K562 (cell line): Measurements from ENCODE around the gene MAST1. TPM values are rescaled to one million over a fixed set of nuclear protein-coding genes. Genes with fewer than 3 reads are reported as not detected.

Source experiments
- ARID3A ChIP-seq: IDR thresholded peaks from 2 replicates; pipeline ENCODE4 v1.6.1; 2012; ENCODE audit warnings: low read depth, low read length, improper control_type of control experiment, borderline replicate concordance
- BRF2 ChIP-seq: IDR thresholded peaks from 3 replicates; pipeline ENCODE4 v1.6.1; 2011; ENCODE audit warnings: borderline replicate concordance, mild to moderate bottlenecking; ENCODE audit not compliant: insufficient read length, insufficient read depth
- ETV5 ChIP-seq: sonication (generic); formaldehyde crosslinking; IDR thresholded peaks from 2 replicates; pipeline ENCODE4 v1.4.0; 2020; ENCODE audit warnings: low read depth, mild to moderate bottlenecking, missing genetic modification reagents
- KAT8 ChIP-seq: fragments of 450-650 bp; IDR thresholded peaks from 2 replicates; pipeline ENCODE4 v1.6.1; 2016; ENCODE audit warnings: low read depth, mild to moderate bottlenecking
- LARP7 ChIP-seq: fragments of 450-650 bp; IDR thresholded peaks from 2 replicates; pipeline ENCODE4 v1.6.1; 2016
- MBD2 ChIP-seq: sonication (generic); IDR thresholded peaks from 2 replicates; pipeline ENCODE4 v1.6.1; 2016; ENCODE audit warnings: low read depth, borderline replicate concordance
- MCM5 ChIP-seq: fragments of 450-650 bp; IDR thresholded peaks from 2 replicates; pipeline ENCODE4 v1.6.1; 2016; ENCODE audit warnings: low read depth
- MEF2D ChIP-seq: conservative IDR thresholded peaks from 2 replicates; pipeline ENCODE4 v1.6.1; 2016; ENCODE audit warnings: low read depth, missing genetic modification characterization, missing compliant biosample characterization
- PCBP1 ChIP-seq: fragments of 200-400 bp; formaldehyde crosslinking; IDR thresholded peaks from 2 replicates; pipeline ENCODE4 v1.6.1; 2018; ENCODE audit warnings: mild to moderate bottlenecking, low read depth, low read length; ENCODE audit not compliant: poor library complexity, severe bottlenecking
- PCBP2 ChIP-seq: fragments of 200-400 bp; formaldehyde crosslinking; IDR thresholded peaks from 2 replicates; pipeline ENCODE4 v1.6.1; 2018; ENCODE audit warnings: low read length, low read depth, mild to moderate bottlenecking, moderate library complexity; ENCODE audit not compliant: poor library complexity, severe bottlenecking
- SUPT5H ChIP-seq: fragments of 450-650 bp; IDR thresholded peaks from 2 replicates; pipeline ENCODE4 v1.6.1; 2016
- ZNF174 ChIP-seq: fragments of 250-450 bp; sonication (Bioruptor Pico); IDR thresholded peaks from 2 replicates; pipeline ENCODE4 v1.4.0; 2020; ENCODE audit warnings: mild to moderate bottlenecking
- ZNF449 ChIP-seq: fragments of 250-450 bp; sonication (Bioruptor Pico); IDR thresholded peaks from 2 replicates; pipeline ENCODE4 v1.8.0; 2022; ENCODE audit warnings: moderate library complexity, mild to moderate bottlenecking, inconsistent platforms
- ZNF518B ChIP-seq: fragments of 250-450 bp; sonication (Bioruptor Pico); IDR thresholded peaks from 2 replicates; pipeline ENCODE4 v1.5.0; 2021; ENCODE audit warnings: mild to moderate bottlenecking, moderate library complexity
- ZNF551 ChIP-seq: fragments of 250-450 bp; sonication (Bioruptor Pico); IDR thresholded peaks from 2 replicates; pipeline ENCODE4 v1.5.0; 2021; ENCODE audit warnings: mild to moderate bottlenecking, moderate library complexity
- ZNF586 ChIP-seq: fragments of 450-650 bp; formaldehyde crosslinking; conservative IDR thresholded peaks from 2 replicates; pipeline ENCODE4 v1.4.0; 2020; ENCODE audit warnings: mild to moderate bottlenecking, moderate library complexity
- ZNF589 ChIP-seq: fragments of 200-800 bp; sonication (Bioruptor generic); IDR thresholded peaks from 2 replicates; pipeline ENCODE4 v1.6.1; 2016; ENCODE audit warnings: low read depth, missing genetic modification characterization, missing compliant biosample characterization
- ZNF639 ChIP-seq, 2 experiments: fragments of 200-800 bp in 1 of 2; sonication (Bioruptor generic) in 1 of 2; sonication (generic) in 1 of 2; formaldehyde crosslinking in 1 of 2; IDR thresholded peaks in 1 of 2; conservative IDR thresholded peaks in 1 of 2; 2 replicates each; pipeline versions ENCODE4 v1.5.0 to v1.6.1; 2016 to 2020; ENCODE audit warnings: missing compliant biosample characterization in 1 of 2, missing genetic modification characterization in 1 of 2, missing genetic modification reagents in 1 of 2
- polyA plus RNA-seq, 8 experiments: library from polyadenylated mRNA; depleted of rRNA in 4 of 8; stranded (reverse) in 5 of 8; unstranded in 3 of 8; fragments of >200 nt; fragmentation: Nextera tagmentation in 2 of 8; fragmentation: Illumina TruSeq in 1 of 8; extraction: Ambion mirVana in 2 of 8; extraction: Trizol in 1 of 8; gene quantifications; 2 replicates each; pipeline versions ENCODE4 v1.2.1 to v1.2.3, GENCODE V29; 2011 to 2014; ENCODE audit warnings: inconsistent platforms in 1 of 8, missing spikeins in 1 of 8
- total RNA-seq, 7 experiments: library from RNA; depleted of rRNA in 6 of 7; stranded (reverse); fragments of >200 nt in 6 of 7; fragmentation: Illumina TruSeq in 2 of 7; extraction: Trizol in 2 of 7; gene quantifications; 2 replicates each; pipeline versions ENCODE4 v1.2.1 to v1.2.3, GENCODE V29; 2011 to 2021; ENCODE audit warnings: low replicate concordance in 1 of 7

Gene MAST1
- total and polyA plus RNA-seq, 9 of the 15 experiments (the other 6 are each of a cell fraction or from before 2014, with no cell fraction given) = 0.48 to 10.3 (median 3.9) TPM

GRCh38 chr19:12890787-12891552 is 52.7 kb downstream of the MAST1 start, which contains the start of gene GCDH (continued):
- TF ChIP-seq ZNF639 (CRISPR knock-in tag; conservative IDR thresholded peaks at IDR 0.05 in 1 of 2, IDR thresholded peaks at IDR 0.05 in 1 of 2) (0 out of 4 replicates have a peak, but pooled peaks of 1 of the 2 experiments have one; percentile 36), ZNF518B (no peak), PCBP2 (no peak), ZNF551 (no peak), BRF2 (no peak), PCBP1 (peak; percentile 84), MEF2D (no peak), MBD2 (peak; percentile 81), ZNF586 (CRISPR knock-in tag) (no peak), ZNF589 (no peak), ZNF449 (CRISPR knock-in tag) (no peak), ARID3A (no peak), ZNF174 (CRISPR knock-in tag) (no peak), KAT8 (no peak), LARP7 (no peak), ETV5 (CRISPR knock-in tag) (no peak), SUPT5H (peak; percentile 10), MCM5 (no peak)
